ENCODE results near the gene FILIP1L.

- no peak for TF ChIP-seq CTCF (IDR thresholded peaks at IDR 0.05)
- TF ChIP-seq POLR2A (IDR thresholded peaks at IDR 0.05): no peak
Measured at GRCh38 chr3:100080573-100080972, 33.7 kb downstream of the FILIP1L start.

Data from vagina (tissue), 2 donors.